ENCODE data around the gene KYAT1. TPM values are rescaled to one million over a fixed set of nuclear protein-coding genes. Genes with fewer than 3 reads are reported as not detected.

Gene KYAT1
- total and polyA plus RNA-seq, 11 donors: 9.5 to 16.7 (median 12.6) TPM

GRCh38 chr9:128808543-128808942 is 73.2 kb downstream of the KYAT1 start:
- WGBS, 4 donors: 88 to 93% (median 90%) methylated on average over 1 to 3 of the region's 3 CpGs
- H3K4me3 ChIP-seq: no peak overlapping the region
- ATAC-seq (peak in 1 of 4 donors; percentile 18), DNase-seq (no peak)
- intact Hi-C loops (cut with DNase I): no loop called here
- H3K36me3 ChIP-seq: peaks cover 0 to 55% (median 50%) of the 10 kb centered on the region in 9 donors
- no peaks in the 10 kb centered on the region for H3K4me1 ChIP-seq
- no peaks in the 10 kb centered on the region for H3K9me3 ChIP-seq
- TF ChIP-seq POLR2A (IDR thresholded peaks at IDR 0.05) (no peak), CTCF (IDR thresholded peaks at IDR 0.05) (no peak)
- H3K27me3 ChIP-seq: no peaks in the 10 kb centered on the region
- H3K27ac ChIP-seq: no peak overlapping the region

GRCh38 chr9:128807827-128808226 is 73.9 kb downstream of the KYAT1 start:
- intact Hi-C loops (cut with DNase I): no loop called here
- ATAC-seq: no peak
- peaks cover 0 to 62% (median 57%) of the 10 kb centered on the region in 9 donors for H3K36me3 ChIP-seq
- TF ChIP-seq POLR2A (IDR thresholded peaks at IDR 0.05): no peak
- no peak for TF ChIP-seq CTCF (IDR thresholded peaks at IDR 0.05)
- no peak overlapping the region for H3K27ac ChIP-seq
- H3K4me1 ChIP-seq: no peaks in the 10 kb centered on the region
- no peaks in the 10 kb centered on the region for H3K9me3 ChIP-seq
- WGBS, 4 donors: 78 to 85% (median 80%) methylated on average over 7 to 14 of the region's 14 CpGs
- no peak overlapping the region for H3K4me3 ChIP-seq
- no peak for DNase-seq
- H3K27me3 ChIP-seq: no peaks in the 10 kb centered on the region

DNA sequence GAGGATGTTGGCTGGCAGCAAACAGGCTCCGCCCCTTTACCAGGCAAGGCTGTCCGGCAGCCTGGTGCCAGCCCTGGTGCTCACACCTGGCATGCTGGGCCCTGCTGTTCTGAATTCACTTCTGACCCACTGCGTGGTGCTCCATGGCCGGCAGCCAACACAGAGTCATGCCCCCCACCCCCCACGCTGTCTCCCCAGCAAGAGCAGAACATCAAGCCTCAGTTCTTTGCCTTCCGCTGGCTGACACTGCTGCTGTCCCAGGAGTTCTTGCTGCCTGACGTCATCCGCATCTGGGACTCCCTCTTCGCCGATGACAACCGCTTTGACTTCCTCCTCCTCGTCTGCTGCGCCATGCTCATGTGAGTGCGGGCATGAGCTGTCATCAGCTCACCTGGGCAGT is 76.1 kb downstream of the KYAT1 start:
- Histone ChIP-seq H3K9me3 (no peaks in the 10 kb centered on the region), H3K27me3 (no peaks in the 10 kb centered on the region), H3K27ac (no peak overlapping the region), H3K4me3 (no peak overlapping the region), H3K4me1 (no peaks in the 10 kb centered on the region), H3K36me3 (peaks cover 0 to 84% (median 77%) of the 10 kb centered on the region in 9 donors)
- no peak for ATAC-seq
- DNase-seq: no peak
- whole genome bisulfite sequencing, 4 donors: 82 to 88% (median 87%) methylated on average over 14 of the region's 14 CpGs
- intact Hi-C loops (cut with DNase I): no loop called here
- TF ChIP-seq POLR2A (IDR thresholded peaks at IDR 0.05): no peak
- no peak for TF ChIP-seq CTCF (IDR thresholded peaks at IDR 0.05)

GRCh38 chr9:128802482-128802881 is 79.3 kb downstream of the KYAT1 start:
- ATAC-seq (no peak), DNase-seq (no peak)
- Histone ChIP-seq H3K4me1 (no peaks in the 10 kb centered on the region), H3K9me3 (no peaks in the 10 kb centered on the region), H3K27me3 (no peaks in the 10 kb centered on the region), H3K4me3 (no peak overlapping the region), H3K27ac (no peak overlapping the region), H3K36me3 (peaks cover 0 to 100% (median 99%) of the 10 kb centered on the region in 9 donors)
- WGBS, 4 donors: 93 to 96% (median 96%) methylated on average over 4 of the region's 4 CpGs
- TF ChIP-seq CTCF (IDR thresholded peaks at IDR 0.05) (no peak), POLR2A (IDR thresholded peaks at IDR 0.05) (no peak)
- intact Hi-C loops (cut with DNase I): no loop called here
